ENCODE data around the gene CDC42BPA.

DNA sequence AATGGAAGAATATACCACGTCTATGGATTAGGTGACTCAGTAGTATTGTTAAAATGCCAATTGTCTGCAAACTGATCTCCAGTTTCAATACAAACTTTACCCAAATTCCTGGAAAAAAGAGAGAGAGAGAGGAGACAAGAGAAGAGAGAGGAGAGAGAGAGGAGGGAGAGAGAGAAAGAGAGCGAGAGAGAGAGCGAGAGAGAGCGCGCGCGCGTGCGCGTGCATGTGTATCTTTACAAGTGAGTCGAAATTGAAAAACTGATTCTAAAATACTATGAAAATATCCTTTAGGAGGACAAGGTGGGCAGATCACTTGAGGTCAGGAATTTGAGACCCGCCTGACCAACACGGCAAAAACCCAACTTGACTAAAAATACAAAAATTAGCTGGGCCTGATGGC, 65.2 kb downstream of the CDC42BPA start:
- TF ChIP-seq, protein P1, sequence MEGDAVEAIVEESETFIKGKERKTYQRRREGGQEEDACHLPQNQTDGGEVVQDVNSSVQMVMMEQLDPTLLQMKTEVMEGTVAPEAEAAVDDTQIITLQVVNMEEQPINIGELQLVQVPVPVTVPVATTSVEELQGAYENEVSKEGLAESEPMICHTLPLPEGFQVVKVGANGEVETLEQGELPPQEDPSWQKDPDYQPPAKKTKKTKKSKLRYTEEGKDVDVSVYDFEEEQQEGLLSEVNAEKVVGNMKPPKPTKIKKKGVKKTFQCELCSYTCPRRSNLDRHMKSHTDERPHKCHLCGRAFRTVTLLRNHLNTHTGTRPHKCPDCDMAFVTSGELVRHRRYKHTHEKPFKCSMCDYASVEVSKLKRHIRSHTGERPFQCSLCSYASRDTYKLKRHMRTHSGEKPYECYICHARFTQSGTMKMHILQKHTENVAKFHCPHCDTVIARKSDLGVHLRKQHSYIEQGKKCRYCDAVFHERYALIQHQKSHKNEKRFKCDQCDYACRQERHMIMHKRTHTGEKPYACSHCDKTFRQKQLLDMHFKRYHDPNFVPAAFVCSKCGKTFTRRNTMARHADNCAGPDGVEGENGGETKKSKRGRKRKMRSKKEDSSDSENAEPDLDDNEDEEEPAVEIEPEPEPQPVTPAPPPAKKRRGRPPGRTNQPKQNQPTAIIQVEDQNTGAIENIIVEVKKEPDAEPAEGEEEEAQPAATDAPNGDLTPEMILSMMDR (IDR thresholded peaks at IDR 0.05): no peak
- TF ChIP-seq POLR2AphosphoS5 (IDR thresholded peaks at IDR 0.05): no peak
- no peak for TF ChIP-seq POLR2A (IDR thresholded peaks at IDR 0.05)
